K562 (cell line): Measurements from ENCODE around the gene LSR.

ENCODE experiments used
- EZH2 ChIP-seq: IDR thresholded peaks from 2 replicates; pipeline ENCODE4 v1.6.1; 2012; ENCODE audit warnings: low read depth, mild to moderate bottlenecking, inconsistent platforms, low read length, borderline replicate concordance
- STAG1 ChIP-seq: sonication (generic); formaldehyde crosslinking; IDR thresholded peaks from 2 replicates; pipeline ENCODE4 v1.5.0; 2020; ENCODE audit warnings: missing genetic modification reagents, borderline replicate concordance
- ZBTB8A ChIP-seq: fragments of 450-650 bp; IDR thresholded peaks from 2 replicates; pipeline ENCODE4 v1.6.1; 2018; ENCODE audit warnings: mild to moderate bottlenecking, moderate library complexity; ENCODE audit not compliant: partially characterized antibody
- TF ChIP-seq, protein P1 (sequence below): fragments of 250-450 bp; sonication (Bioruptor Pico); IDR thresholded peaks from 2 replicates; pipeline ENCODE4 v1.5.0; 2022; ENCODE audit warnings: mild to moderate bottlenecking

DNA sequence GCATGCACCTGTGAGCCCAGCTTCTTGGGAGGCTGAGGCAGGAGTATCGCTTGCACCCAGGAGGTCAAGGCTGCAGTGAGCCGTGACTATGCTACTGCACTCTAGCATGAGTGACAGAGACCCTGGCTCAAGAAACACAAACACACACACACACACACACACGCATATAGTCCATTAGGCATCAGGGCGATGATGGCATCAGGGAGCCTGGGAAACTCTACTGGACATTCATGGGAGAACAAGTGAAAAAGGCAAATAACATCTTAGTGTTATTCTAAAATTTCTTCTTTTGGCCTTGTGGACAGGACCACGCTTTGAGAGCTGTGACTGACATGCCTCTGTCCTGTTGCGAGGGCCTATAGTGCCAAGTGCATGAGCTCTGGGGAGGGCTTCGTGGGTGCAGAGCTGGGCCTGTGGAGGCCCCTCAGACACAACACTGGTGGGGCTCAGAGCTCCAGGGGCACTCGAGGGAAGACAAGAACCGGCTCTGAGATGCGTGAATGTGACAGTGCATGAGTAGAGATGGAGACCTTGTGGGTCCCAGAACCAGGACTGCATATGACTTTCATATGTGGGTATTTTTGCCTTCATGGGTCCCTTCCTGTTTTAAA, 12.0 kb downstream of the LSR start:
- TF ChIP-seq, protein P1, sequence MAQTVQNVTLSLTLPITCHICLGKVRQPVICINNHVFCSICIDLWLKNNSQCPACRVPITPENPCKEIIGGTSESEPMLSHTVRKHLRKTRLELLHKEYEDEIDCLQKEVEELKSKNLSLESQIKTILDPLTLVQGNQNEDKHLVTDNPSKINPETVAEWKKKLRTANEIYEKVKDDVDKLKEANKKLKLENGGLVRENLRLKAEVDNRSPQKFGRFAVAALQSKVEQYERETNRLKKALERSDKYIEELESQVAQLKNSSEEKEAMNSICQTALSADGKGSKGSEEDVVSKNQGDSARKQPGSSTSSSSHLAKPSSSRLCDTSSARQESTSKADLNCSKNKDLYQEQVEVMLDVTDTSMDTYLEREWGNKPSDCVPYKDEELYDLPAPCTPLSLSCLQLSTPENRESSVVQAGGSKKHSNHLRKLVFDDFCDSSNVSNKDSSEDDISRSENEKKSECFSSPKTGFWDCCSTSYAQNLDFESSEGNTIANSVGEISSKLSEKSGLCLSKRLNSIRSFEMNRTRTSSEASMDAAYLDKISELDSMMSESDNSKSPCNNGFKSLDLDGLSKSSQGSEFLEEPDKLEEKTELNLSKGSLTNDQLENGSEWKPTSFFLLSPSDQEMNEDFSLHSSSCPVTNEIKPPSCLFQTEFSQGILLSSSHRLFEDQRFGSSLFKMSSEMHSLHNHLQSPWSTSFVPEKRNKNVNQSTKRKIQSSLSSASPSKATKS (CRISPR knock-in tag), result no peak
- no peak for TF ChIP-seq STAG1
- no peak for TF ChIP-seq EZH2
- no peak for TF ChIP-seq ZBTB8A
